ACHN (cell line): Measurements from ENCODE around the gene PLEKHG1.

Source experiments
- DNase-seq: peaks from one replicate; pipeline ENCODE4 v3.0.0-alpha.2; 2015
- in situ Hi-C: cut with HindIII; loops from 2 replicates; pipeline ENCODE4 v1.10.0; 2017; ENCODE audit warnings: low sequenced_read_pairs, low pct_ligation_motif_present, low pct_unique_long_range_greater_than_20kb

PLEKHG1 gene

GRCh38 chr6:150632785-150633485, 33.2 kb downstream of the PLEKHG1 start:
- in situ Hi-C loops = no loop called here
- no peak for DNase-seq

- in situ Hi-C loops = no loop called here
- DNase-seq = no peak
Observed at GRCh38 chr6:150633486-150633834, 33.8 kb downstream of the PLEKHG1 start.

GRCh38 chr6:150634176-150634963, 34.7 kb downstream of the PLEKHG1 start:
- in situ Hi-C loops = no loop called here
- DNase-seq = no peak

GRCh38 chr6:150634964-150635292, 35.2 kb downstream of the PLEKHG1 start:
- in situ Hi-C loops = no loop called here
- DNase-seq = no peak

GRCh38 chr6:150635906-150636514, 36.3 kb downstream of the PLEKHG1 start:
- in situ Hi-C loops = no loop called here
- DNase-seq = no peak

GRCh38 chr6:150636808-150637207, 37.1 kb downstream of the PLEKHG1 start:
- in situ Hi-C loops = no loop called here
- DNase-seq = no peak

- no peak for DNase-seq
- in situ Hi-C loops = no loop called here
Observed at GRCh38 chr6:150637266-150637665, 37.6 kb downstream of the PLEKHG1 start.

GRCh38 chr6:150638267-150638666, 38.6 kb downstream of the PLEKHG1 start:
- in situ Hi-C loops = no loop called here

GRCh38 chr6:150638765-150639164, 39.1 kb downstream of the PLEKHG1 start:
- in situ Hi-C loops = no loop called here
- DNase-seq = no peak

More at GRCh38 chr6:150638267-150638666, 38.6 kb downstream of the PLEKHG1 start:
- no peak for DNase-seq

- in situ Hi-C loops = no loop called here
- no peak for DNase-seq
Observed at GRCh38 chr6:150639823-150640331, 40.2 kb downstream of the PLEKHG1 start.

- in situ Hi-C loops = no loop called here
- no peak for DNase-seq
Observed at GRCh38 chr6:150640556-150641209, 41.0 kb downstream of the PLEKHG1 start.

- DNase-seq = peak; percentile 4
- in situ Hi-C loops = no loop called here
Observed at GRCh38 chr6:150641398-150642139, 41.9 kb downstream of the PLEKHG1 start.

- DNase-seq = no peak
- in situ Hi-C loops = no loop called here
Observed at GRCh38 chr6:150646228-150646627, 46.5 kb downstream of the PLEKHG1 start.

- DNase-seq = no peak
- in situ Hi-C loops = no loop called here
Observed at GRCh38 chr6:150647051-150647450, 47.4 kb downstream of the PLEKHG1 start.
